Breast epithelium (tissue), 3 donors: ENCODE measurements around the gene LIX1.

Experiments
- POLR2A ChIP-seq: fragments of 450-650 bp; IDR thresholded peaks from one replicate; pipeline ENCODE4 v1.6.1; 2016; ENCODE audit warnings: antibody characterized with exemption, mild to moderate bottlenecking, moderate library complexity
- POLR2AphosphoS5 ChIP-seq, 3 donors: sonication (generic); formaldehyde crosslinking; IDR thresholded peaks; one replicate each; pipeline ENCODE4 v1.6.1; 2017; ENCODE audit warnings: antibody characterized with exemption in 3 of 3
- TF ChIP-seq, protein P1 (sequence below), 3 donors: fragments of 450-650 bp; IDR thresholded peaks; one replicate each; pipeline ENCODE4 v1.5.1; 2016 to 2017; ENCODE audit warnings: antibody characterized with exemption in 3 of 3, mild to moderate bottlenecking in 3 of 3, moderate library complexity in 3 of 3

- TF ChIP-seq, protein P1, sequence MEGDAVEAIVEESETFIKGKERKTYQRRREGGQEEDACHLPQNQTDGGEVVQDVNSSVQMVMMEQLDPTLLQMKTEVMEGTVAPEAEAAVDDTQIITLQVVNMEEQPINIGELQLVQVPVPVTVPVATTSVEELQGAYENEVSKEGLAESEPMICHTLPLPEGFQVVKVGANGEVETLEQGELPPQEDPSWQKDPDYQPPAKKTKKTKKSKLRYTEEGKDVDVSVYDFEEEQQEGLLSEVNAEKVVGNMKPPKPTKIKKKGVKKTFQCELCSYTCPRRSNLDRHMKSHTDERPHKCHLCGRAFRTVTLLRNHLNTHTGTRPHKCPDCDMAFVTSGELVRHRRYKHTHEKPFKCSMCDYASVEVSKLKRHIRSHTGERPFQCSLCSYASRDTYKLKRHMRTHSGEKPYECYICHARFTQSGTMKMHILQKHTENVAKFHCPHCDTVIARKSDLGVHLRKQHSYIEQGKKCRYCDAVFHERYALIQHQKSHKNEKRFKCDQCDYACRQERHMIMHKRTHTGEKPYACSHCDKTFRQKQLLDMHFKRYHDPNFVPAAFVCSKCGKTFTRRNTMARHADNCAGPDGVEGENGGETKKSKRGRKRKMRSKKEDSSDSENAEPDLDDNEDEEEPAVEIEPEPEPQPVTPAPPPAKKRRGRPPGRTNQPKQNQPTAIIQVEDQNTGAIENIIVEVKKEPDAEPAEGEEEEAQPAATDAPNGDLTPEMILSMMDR (IDR thresholded peaks at IDR 0.05): no peak
- TF ChIP-seq POLR2A (no peak), POLR2AphosphoS5 (IDR thresholded peaks at IDR 0.05) (no peak)
Observed at GRCh38 chr5:97096191-97096590, 46.2 kb downstream of the LIX1 start.
